ENCODE measurements around the gene TMEM184C.

- TF ChIP-seq OSR1 (CRISPR knock-in tag; IDR thresholded peaks at IDR 0.05) (no peak), ZNF8 (CRISPR knock-in tag; IDR thresholded peaks at IDR 0.05) (no peak), CSRNP3 (CRISPR knock-in tag; IDR thresholded peaks at IDR 0.05) (no peak)
Measured at GRCh38 chr4:147644471-147644870, 27.3 kb downstream of the TMEM184C start.
